ENCODE results near the gene AKR1D1.

- TF ChIP-seq, protein P1, sequence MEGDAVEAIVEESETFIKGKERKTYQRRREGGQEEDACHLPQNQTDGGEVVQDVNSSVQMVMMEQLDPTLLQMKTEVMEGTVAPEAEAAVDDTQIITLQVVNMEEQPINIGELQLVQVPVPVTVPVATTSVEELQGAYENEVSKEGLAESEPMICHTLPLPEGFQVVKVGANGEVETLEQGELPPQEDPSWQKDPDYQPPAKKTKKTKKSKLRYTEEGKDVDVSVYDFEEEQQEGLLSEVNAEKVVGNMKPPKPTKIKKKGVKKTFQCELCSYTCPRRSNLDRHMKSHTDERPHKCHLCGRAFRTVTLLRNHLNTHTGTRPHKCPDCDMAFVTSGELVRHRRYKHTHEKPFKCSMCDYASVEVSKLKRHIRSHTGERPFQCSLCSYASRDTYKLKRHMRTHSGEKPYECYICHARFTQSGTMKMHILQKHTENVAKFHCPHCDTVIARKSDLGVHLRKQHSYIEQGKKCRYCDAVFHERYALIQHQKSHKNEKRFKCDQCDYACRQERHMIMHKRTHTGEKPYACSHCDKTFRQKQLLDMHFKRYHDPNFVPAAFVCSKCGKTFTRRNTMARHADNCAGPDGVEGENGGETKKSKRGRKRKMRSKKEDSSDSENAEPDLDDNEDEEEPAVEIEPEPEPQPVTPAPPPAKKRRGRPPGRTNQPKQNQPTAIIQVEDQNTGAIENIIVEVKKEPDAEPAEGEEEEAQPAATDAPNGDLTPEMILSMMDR (IDR thresholded peaks at IDR 0.05; ENCODE audit: low read depth, low read length, poor library complexity, severe bottlenecking): no peak
- TF ChIP-seq EZH2phosphoT487 (IDR thresholded peaks at IDR 0.05; ENCODE audit: borderline replicate concordance, low read length): no peak
Measured at GRCh38 chr7:138030679-138031351, 45.4 kb upstream of the AKR1D1 start.
